Large intestine (tissue), 3 donors: ENCODE data around the gene MEGF10. TPM values are rescaled to one million over a fixed set of nuclear protein-coding genes. Genes with fewer than 3 reads are reported as not detected.

Source experiments
- DNase-seq, 2 donors: peaks; one replicate each; pipeline versions ENCODE4 v3.0.0 to v3.0.0-alpha.2; 2013
- H3K27ac ChIP-seq: one replicate; pipeline ENCODE4 v1.5.1; 2013; ENCODE audit warnings: low read length
- H3K27me3 ChIP-seq: 2 replicates; pipeline ENCODE4 v1.6.1; 2013; ENCODE audit warnings: low read length; ENCODE audit not compliant: control insufficient read depth, insufficient read depth
- H3K36me3 ChIP-seq: 2 replicates; pipeline ENCODE4 v1.6.1; 2013; ENCODE audit warnings: low read length; ENCODE audit not compliant: control insufficient read depth, insufficient read depth
- H3K4me1 ChIP-seq: one replicate; pipeline ENCODE4 v1.6.1; 2013; ENCODE audit warnings: low read length; ENCODE audit not compliant: control insufficient read depth, insufficient read depth
- H3K4me3 ChIP-seq: one replicate; pipeline ENCODE4 v1.5.1; 2013; ENCODE audit warnings: low read length
- H3K9me3 ChIP-seq: one replicate; pipeline ENCODE4 v1.6.1; 2013; ENCODE audit warnings: mild to moderate bottlenecking, low read depth, low read length, moderate library complexity; ENCODE audit not compliant: control insufficient read depth
- WGBS: methylation state at CpG from one replicate; pipeline ENCODE4 v1.1.5; 2013; ENCODE audit warnings: low lambda C conversion rate; ENCODE audit not compliant: insufficient coverage; 5-methylcytosine and 5-hydroxymethylcytosine counted together
- polyA plus RNA-seq: library from polyadenylated mRNA; unstranded; fragments of 120-200 nt; gene quantifications from one replicate; pipeline ENCODE4 v1.2.1, GENCODE V29; 2013

The MEGF10 gene
- polyA plus RNA-seq, 1 donor: 1.3 TPM

- no peak for DNase-seq
- Histone ChIP-seq H3K9me3 (no peaks in the 10 kb centered on the region), H3K4me3 (no peak overlapping the region)
These were observed 128.5 kb downstream of the MEGF10 start for GRCh38 chr5:127418974-127419682.

GRCh38 chr5:127419683-127420257, 129.2 kb downstream of the MEGF10 start:
- Histone ChIP-seq H3K4me3 (no peak overlapping the region), H3K27me3 (no peaks in the 10 kb centered on the region), H3K27ac (no peak overlapping the region), H3K9me3 (no peaks in the 10 kb centered on the region), H3K36me3 (no peaks in the 10 kb centered on the region), H3K4me1 (no peaks in the 10 kb centered on the region)
- no CpG with 5 or more reads among the region's 18 CpGs for WGBS
- DNase-seq: no peak

More at GRCh38 chr5:127418974-127419682, 128.5 kb downstream of the MEGF10 start:
- H3K27me3 ChIP-seq: no peaks in the 10 kb centered on the region
- no peak overlapping the region for H3K27ac ChIP-seq
- no CpG with 5 or more reads among the region's 7 CpGs for WGBS
- no peaks in the 10 kb centered on the region for H3K4me1 ChIP-seq
- no peaks in the 10 kb centered on the region for H3K36me3 ChIP-seq

GRCh38 chr5:127420758-127421157, 130.2 kb downstream of the MEGF10 start:
- peaks cover 4% of the 10 kb centered on the region for H3K4me1 ChIP-seq
- H3K4me3 ChIP-seq: no peak overlapping the region
- no peaks in the 10 kb centered on the region for H3K27me3 ChIP-seq
- H3K36me3 ChIP-seq: no peaks in the 10 kb centered on the region
- no peak overlapping the region for H3K27ac ChIP-seq
- no peaks in the 10 kb centered on the region for H3K9me3 ChIP-seq
- whole genome bisulfite sequencing: 83% methylated on average over 1 of the region's 3 CpGs
- no peak for DNase-seq

- Histone ChIP-seq H3K27ac (no peak overlapping the region), H3K9me3 (no peaks in the 10 kb centered on the region), H3K36me3 (no peaks in the 10 kb centered on the region), H3K4me1 (peaks cover 4% of the 10 kb centered on the region), H3K27me3 (no peaks in the 10 kb centered on the region), H3K4me3 (no peak overlapping the region)
- 100% methylated on average over 1 of the region's 2 CpGs for WGBS
- DNase-seq: no peak
These were observed 130.9 kb downstream of the MEGF10 start for GRCh38 chr5:127421471-127421870.

GRCh38 chr5:127423173-127423798, 132.7 kb downstream of the MEGF10 start:
- H3K4me3 ChIP-seq: no peak overlapping the region
- WGBS: 90% methylated on average over 3 of the region's 4 CpGs
- no peak overlapping the region for H3K27ac ChIP-seq
- DNase-seq: no peak
- no peaks in the 10 kb centered on the region for H3K9me3 ChIP-seq
- no peaks in the 10 kb centered on the region for H3K27me3 ChIP-seq
- no peaks in the 10 kb centered on the region for H3K36me3 ChIP-seq
- peaks cover 4% of the 10 kb centered on the region for H3K4me1 ChIP-seq

GRCh38 chr5:127425037-127425436, 134.4 kb downstream of the MEGF10 start:
- no CpG with 5 or more reads among the region's 4 CpGs for WGBS
- no peak for DNase-seq
- no peaks in the 10 kb centered on the region for H3K9me3 ChIP-seq
- peaks cover 4% of the 10 kb centered on the region for H3K4me1 ChIP-seq
- no peak overlapping the region for H3K4me3 ChIP-seq
- no peaks in the 10 kb centered on the region for H3K36me3 ChIP-seq
- no peak overlapping the region for H3K27ac ChIP-seq
- H3K27me3 ChIP-seq: no peaks in the 10 kb centered on the region

GRCh38 chr5:127425868-127426267, 135.3 kb downstream of the MEGF10 start:
- DNase-seq: no peak
- H3K27ac ChIP-seq: no peak overlapping the region
- no CpG with 5 or more reads among the region's 1 CpG for WGBS
- no peaks in the 10 kb centered on the region for H3K36me3 ChIP-seq
- H3K27me3 ChIP-seq: no peaks in the 10 kb centered on the region
- no peaks in the 10 kb centered on the region for H3K9me3 ChIP-seq
- peaks cover 4% of the 10 kb centered on the region for H3K4me1 ChIP-seq
- no peak overlapping the region for H3K4me3 ChIP-seq

GRCh38 chr5:127426661-127427060, 136.1 kb downstream of the MEGF10 start:
- DNase-seq: no peak
- no CpG with 5 or more reads among the region's 2 CpGs for WGBS
- no peaks in the 10 kb centered on the region for H3K36me3 ChIP-seq

GRCh38 chr5:127428276-127428675, 137.7 kb downstream of the MEGF10 start:
- 100% methylated on average over 1 of the region's 2 CpGs for WGBS
- peaks cover 4% of the 10 kb centered on the region for H3K4me1 ChIP-seq
- H3K27me3 ChIP-seq: no peaks in the 10 kb centered on the region
- H3K9me3 ChIP-seq: no peaks in the 10 kb centered on the region
- no peak overlapping the region for H3K27ac ChIP-seq
- no peak overlapping the region for H3K4me3 ChIP-seq
- DNase-seq: no peak
- no peaks in the 10 kb centered on the region for H3K36me3 ChIP-seq

More at GRCh38 chr5:127426661-127427060, 136.1 kb downstream of the MEGF10 start:
- H3K27ac ChIP-seq: no peak overlapping the region
- peaks cover 4% of the 10 kb centered on the region for H3K4me1 ChIP-seq
- no peak overlapping the region for H3K4me3 ChIP-seq
- no peaks in the 10 kb centered on the region for H3K27me3 ChIP-seq
- H3K9me3 ChIP-seq: no peaks in the 10 kb centered on the region

- no peaks in the 10 kb centered on the region for H3K27me3 ChIP-seq
- no peaks in the 10 kb centered on the region for H3K9me3 ChIP-seq
- no CpG with 5 or more reads among the region's 5 CpGs for WGBS
- H3K4me3 ChIP-seq: no peak overlapping the region
- peaks cover 4% of the 10 kb centered on the region for H3K4me1 ChIP-seq
- H3K27ac ChIP-seq: peak overlapping the region; percentile 12
- H3K36me3 ChIP-seq: no peaks in the 10 kb centered on the region
- peak; percentile 68 to 78 for DNase-seq
These were observed 138.2 kb downstream of the MEGF10 start for GRCh38 chr5:127428748-127429147.
